ENCODE measurements around the gene PEX14.
"Not testable (repeated sequence)": the region's sequence is repeated elsewhere in the genome, so short reads cannot be mapped to it uniquely, and the experiment has no call there.

The PEX14 gene

DNA sequence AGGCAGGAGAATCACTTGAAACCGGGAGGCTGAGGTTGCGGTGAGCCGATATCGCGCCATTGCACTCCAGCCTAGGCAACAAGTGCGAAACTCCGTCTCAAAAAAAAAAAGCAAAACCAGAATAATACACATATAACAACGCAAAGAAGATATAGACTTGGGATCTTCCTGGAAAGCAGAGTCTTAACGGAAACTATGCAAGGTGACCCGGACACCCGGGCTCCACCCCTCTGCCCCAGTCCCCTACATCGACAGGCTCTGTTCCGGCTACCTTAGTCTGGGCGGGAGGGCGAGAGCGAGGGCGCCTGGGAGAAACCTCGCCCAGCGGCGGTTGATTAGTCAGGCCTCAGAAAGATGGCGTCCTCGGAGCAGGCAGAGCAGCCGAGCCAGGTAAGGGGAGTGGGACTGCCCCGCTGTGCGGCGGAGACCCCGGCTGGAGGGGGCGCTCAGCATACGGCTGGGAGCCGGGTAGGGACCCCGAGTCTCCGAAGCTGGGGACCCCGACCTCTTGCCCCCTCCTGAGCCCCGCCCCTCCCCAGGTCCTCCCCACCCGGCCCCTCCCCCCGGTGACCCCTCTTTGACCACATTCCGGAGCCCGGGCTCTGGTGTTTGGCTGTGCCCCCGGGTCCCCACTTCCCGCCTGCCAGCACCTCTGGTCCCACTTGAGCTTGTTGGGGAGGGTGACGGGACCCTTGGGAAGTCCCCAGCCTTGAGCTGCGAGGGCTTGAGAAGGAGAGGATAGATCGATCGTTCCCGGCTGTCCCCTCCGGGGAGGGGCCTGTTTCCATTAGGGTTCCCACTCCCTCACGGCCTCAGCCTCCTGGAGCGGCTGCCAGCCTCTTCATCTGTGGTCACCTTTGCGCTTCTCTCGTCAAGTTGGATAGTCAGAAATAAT is at the start of gene PEX14:
Gene PEX14 (plus strand): TSS at position 338 of the 895 bp plus-strand sequence. CDS start 17 bp downstream, at position 355.
- peak; percentile 89 to 93 for DNase-seq

- not testable (repeated sequence) for DNase-seq
Measured at GRCh38 chr1:10425826-10426534, 48.8 kb upstream of the PEX14 start.

GRCh38 chr1:10426535-10426848 is 48.3 kb upstream of the PEX14 start:
- DNase-seq, result not testable (repeated sequence)

- no peak for DNase-seq
Measured at GRCh38 chr1:10428984-10429383, 45.8 kb upstream of the PEX14 start.

- DNase-seq, result no peak
Measured at GRCh38 chr1:10429868-10430215, 44.9 kb upstream of the PEX14 start.

DNA sequence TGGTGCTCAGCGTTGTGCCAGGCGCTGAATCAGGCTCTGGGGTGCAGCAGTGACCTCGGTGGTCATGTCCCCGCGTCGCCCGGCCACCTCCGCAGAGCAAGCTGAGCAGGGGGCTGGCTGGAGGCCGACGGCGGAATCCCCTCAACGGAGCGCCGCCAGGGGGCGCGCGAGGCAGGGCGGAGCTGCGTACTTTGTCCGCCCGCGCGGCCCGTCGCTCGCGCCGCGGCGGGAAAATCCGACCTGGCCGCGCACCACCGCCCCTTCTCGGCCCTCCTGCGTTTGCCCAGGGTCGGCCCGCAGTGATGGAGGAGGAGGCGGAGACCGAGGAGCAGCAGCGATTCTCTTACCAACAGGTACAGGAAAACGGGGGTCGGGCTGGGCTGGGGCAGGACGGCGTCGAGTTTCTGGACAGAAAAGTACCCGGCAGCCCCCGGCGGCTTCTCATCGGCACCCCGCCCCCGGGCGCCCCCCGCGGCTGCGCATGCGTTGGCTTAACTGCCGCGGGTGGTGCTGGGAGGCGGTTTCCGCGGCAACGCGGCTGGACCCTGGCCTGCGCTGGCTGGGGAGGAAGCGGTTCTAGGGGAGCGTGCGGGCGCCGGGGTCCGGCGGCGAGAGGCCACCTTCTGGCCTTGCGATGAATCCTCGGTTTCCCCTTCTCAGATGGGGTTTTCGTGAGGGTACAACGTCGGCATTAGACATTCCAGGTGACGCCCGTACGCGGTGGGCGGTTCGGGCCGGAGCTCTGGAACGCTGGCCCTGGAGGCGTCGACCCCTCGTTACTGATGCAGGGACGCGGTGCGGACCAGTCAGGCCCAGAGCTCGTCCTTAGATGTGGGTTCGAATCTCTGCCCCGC is 44.3 kb upstream of the PEX14 start, which contains the start of gene CENPS:
Gene CENPS (plus strand): TSS at position 218 of the 854 bp plus-strand sequence. CDS start 85 bp downstream, at position 303.
- peak; percentile 69 for DNase-seq

- no peak for DNase-seq
Measured at GRCh38 chr1:10431070-10431730, 43.5 kb upstream of the PEX14 start.

GRCh38 chr1:10432910-10433700 is 41.6 kb upstream of the PEX14 start:
- DNase-seq, result no peak

- DNase-seq, result no peak
Measured at GRCh38 chr1:10433790-10434189, 41.0 kb upstream of the PEX14 start.

DNA sequence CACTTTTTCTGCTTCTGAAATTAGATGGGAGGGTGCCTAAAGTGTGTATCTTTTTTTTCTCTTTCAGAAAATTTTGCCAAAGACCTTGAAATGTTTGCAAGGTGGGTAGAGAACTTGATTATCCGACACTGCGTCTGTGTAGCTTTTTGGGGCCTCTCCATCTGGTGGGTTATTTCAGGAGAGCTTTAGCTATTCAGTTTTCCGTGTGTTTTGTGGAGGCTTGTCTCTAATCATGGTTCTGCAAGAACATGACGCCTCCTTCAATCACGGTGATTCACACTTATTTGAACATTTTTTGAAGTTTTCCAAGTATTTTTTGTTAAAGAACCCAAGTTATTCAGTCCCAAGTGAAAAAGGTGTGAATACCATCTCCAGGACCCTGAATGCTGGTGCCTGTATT is 40.2 kb upstream of the PEX14 start:
- no peak for DNase-seq

DNA sequence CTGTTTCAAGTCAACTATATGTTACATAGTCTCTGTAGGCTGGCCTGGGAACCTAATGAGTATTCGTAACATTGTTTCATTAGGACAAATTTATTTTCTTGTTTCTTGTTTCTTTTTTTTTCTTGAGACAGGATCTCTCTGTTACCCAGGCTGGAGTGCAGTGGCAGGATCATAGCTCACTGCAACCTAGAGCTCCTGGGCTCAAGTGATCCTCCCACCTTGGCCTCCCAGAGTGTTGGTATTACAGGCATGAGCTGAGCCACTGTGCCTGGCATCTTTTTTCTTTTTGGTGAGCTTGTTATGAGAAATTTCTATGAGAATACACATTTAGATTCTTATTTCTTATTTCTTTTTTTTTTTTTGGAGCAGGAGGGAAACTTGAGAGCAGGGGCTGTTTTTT is 37.7 kb upstream of the PEX14 start:
- no peak for DNase-seq

- DNase-seq, result no peak
Measured at GRCh38 chr1:10438677-10439163, 36.0 kb upstream of the PEX14 start.

- no peak for DNase-seq
Measured at GRCh38 chr1:10440305-10440704, 34.4 kb upstream of the PEX14 start.

- no peak for DNase-seq
Measured at GRCh38 chr1:10440794-10441193, 34.0 kb upstream of the PEX14 start.

GRCh38 chr1:10444248-10444647 is 30.5 kb upstream of the PEX14 start:
- no peak for DNase-seq

DNA sequence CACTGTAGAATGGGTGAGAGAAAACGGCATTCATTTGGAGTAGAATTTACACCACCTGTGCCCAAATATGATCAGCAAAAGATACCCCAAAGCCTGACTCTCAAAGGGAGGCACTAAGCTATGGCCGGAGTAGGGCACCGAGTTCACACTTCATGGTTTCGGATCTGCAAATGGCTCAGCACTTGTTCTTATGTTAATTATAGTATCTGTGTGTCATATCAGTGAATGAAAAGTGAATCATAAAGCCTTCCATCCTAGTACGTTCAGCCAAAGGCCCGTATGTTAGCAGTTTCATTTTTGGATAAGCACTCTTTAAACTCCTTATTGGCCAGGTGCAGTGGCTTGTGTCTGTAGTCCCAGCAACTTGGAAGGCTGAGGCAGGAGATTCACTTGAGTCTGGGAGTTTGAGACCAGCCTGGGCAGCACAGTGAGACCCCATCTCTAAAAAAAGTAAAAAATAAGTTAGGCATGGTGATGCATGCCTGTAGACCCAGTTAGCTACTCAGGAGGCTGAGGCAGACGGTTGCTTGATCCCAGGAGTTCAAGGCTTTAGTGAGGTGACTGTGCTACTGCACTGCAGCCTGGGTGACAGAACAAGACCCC is 29.9 kb upstream of the PEX14 start:
- DNase-seq, result no peak

GRCh38 chr1:10446790-10447422 is 27.8 kb upstream of the PEX14 start:
- no peak for DNase-seq

- DNase-seq, result no peak
Measured at GRCh38 chr1:10449751-10450150, 25.0 kb upstream of the PEX14 start, which contains the start of gene CORT. TSS of gene CORT (plus strand) at chr1:10450031. CDS start at chr1:10450224, 193 bp downstream.

DNA sequence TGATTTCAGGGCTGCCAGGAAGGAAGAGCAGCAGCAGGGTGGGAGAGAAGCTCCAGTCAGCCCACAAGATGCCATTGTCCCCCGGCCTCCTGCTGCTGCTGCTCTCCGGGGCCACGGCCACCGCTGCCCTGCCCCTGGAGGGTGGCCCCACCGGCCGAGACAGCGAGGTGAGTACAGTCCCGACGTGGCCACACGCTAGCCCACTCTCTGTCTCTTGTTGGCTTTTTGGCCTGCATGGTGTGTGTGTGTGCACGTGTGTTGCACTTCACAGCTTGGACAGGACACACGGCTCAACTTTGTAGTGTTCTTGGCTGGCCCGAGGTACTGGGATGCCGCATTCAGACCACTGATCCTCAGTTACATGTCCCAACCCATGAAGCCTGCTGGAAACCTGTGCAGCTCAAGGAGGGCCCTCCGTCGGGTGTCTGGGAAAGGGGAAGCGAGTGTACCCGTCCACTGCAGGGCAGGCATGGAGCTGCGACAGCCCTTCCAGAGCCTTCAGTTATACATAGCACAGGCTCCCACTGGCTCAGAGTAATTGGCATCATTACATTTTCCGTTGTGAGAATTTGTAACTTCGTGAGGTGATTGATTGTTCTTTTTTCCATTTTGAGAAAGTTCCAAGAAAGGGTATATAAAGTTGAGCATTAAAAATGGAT is 24.5 kb upstream of the PEX14 start:
- no peak for DNase-seq

DNA sequence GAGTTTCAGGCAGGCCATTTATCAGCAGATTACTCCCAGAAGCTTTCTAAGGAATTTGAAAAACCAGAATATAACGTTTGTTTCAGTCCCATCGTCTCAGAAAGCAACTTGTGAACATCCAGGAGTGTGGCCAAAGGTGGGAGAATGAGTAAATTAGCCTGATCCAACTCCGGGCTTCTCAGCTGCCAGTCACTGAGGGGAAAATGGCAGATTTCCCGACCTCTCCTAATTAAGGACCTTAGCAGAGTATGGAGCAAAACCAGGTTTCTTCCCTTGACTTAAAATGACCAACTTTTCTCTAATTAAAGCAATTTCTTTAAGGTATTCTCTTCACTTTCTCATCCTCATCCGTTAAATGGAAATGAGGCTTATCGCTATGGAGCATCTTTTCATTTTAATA is 23.9 kb upstream of the PEX14 start:
- DNase-seq, result no peak

Data from SHP77 (cell line).